SK-N-SH treated with all-trans-retinoic acid at 6 μM for 48 hours (cell line): ENCODE data around the gene DYNC2H1.

ENCODE experiments used
- ARNTL ChIP-seq: fragments of 450-650 bp; formaldehyde crosslinking; IDR thresholded peaks from 2 replicates; pipeline ENCODE4 v1.5.0; 2020; ENCODE audit warnings: low read depth, mild to moderate bottlenecking, moderate library complexity, borderline replicate concordance
- CSDC2 ChIP-seq: fragments of 250-450 bp; sonication (Bioruptor Pico); IDR thresholded peaks from 2 replicates; pipeline ENCODE4 v1.5.0; 2020; ENCODE audit warnings: mild to moderate bottlenecking, moderate library complexity
- GLIS3 ChIP-seq: fragments of 250-450 bp; sonication (Bioruptor Pico); IDR thresholded peaks from 2 replicates; pipeline ENCODE4 v1.5.0; 2020; ENCODE audit warnings: mild to moderate bottlenecking, moderate library complexity
- ISL1 ChIP-seq: fragments of 250-450 bp; sonication (Bioruptor Pico); IDR thresholded peaks from 2 replicates; pipeline ENCODE4 v2.1.2; 2022; ENCODE audit warnings: mild to moderate bottlenecking, moderate library complexity
- RARB ChIP-seq: fragments of 250-450 bp; sonication (Bioruptor Pico); IDR thresholded peaks from 2 replicates; pipeline ENCODE4 v1.8.0; 2021; ENCODE audit warnings: mild to moderate bottlenecking, moderate library complexity
- SNAI2 ChIP-seq: fragments of 250-450 bp; sonication (Bioruptor Pico); IDR thresholded peaks from 2 replicates; pipeline ENCODE4 v1.5.0; 2020; ENCODE audit warnings: mild to moderate bottlenecking, moderate library complexity
- ZNF565 ChIP-seq: fragments of 450-650 bp; formaldehyde crosslinking; conservative IDR thresholded peaks from 2 replicates; pipeline ENCODE4 v1.5.0; 2020; ENCODE audit warnings: low read depth, mild to moderate bottlenecking, moderate library complexity
- ZNF8 ChIP-seq: fragments of 450-650 bp; formaldehyde crosslinking; IDR thresholded peaks from 2 replicates; pipeline ENCODE4 v1.5.0; 2020; ENCODE audit warnings: mild to moderate bottlenecking, moderate library complexity
- TF ChIP-seq, protein P1 (sequence below): fragments of 250-450 bp; sonication (Bioruptor Pico); IDR thresholded peaks from 2 replicates; pipeline ENCODE4 v1.5.1; 2020; ENCODE audit warnings: low read depth, mild to moderate bottlenecking, moderate library complexity

DNA sequence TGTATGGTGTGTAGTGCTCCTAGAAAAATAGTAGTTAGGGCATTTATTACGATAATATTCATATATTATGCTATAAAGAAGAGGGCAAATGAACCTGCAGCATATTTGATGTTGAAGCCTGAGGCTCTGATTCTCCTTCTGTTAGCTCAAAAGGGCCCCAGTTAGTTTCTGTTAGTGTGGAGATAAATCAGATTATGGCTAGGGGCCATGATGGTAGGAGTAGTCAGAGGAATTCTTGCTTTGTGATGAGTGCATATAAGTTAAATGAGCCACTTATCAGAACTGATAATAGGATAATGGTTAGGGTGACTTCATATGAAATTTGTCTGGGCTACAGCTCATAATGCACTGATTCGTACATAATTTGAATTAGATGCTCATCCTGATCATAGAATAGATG lies 298.4 kb downstream of the DYNC2H1 start:
- TF ChIP-seq, protein P1, sequence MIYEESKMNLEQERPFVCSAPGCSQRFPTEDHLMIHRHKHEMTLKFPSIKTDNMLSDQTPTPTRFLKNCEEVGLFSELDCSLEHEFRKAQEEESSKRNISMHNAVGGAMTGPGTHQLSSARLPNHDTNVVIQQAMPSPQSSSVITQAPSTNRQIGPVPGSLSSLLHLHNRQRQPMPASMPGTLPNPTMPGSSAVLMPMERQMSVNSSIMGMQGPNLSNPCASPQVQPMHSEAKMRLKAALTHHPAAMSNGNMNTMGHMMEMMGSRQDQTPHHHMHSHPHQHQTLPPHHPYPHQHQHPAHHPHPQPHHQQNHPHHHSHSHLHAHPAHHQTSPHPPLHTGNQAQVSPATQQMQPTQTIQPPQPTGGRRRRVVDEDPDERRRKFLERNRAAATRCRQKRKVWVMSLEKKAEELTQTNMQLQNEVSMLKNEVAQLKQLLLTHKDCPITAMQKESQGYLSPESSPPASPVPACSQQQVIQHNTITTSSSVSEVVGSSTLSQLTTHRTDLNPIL (CRISPR knock-in tag), result no peak
- no peak for TF ChIP-seq GLIS3 (CRISPR knock-in tag)
- no peak for TF ChIP-seq CSDC2 (CRISPR knock-in tag)
- TF ChIP-seq ARNTL (CRISPR knock-in tag), result no peak
- no peak for TF ChIP-seq RARB
- no peak for TF ChIP-seq ZNF8 (CRISPR knock-in tag)
- TF ChIP-seq ISL1 (CRISPR knock-in tag), result no peak
- no peak for TF ChIP-seq SNAI2 (CRISPR knock-in tag)
- no peak for TF ChIP-seq ZNF565 (CRISPR knock-in tag)
